HG03025 (cell line): ENCODE data around the gene FBXO24.
"Not testable (repeated sequence)": the region's sequence is repeated elsewhere in the genome, so short reads cannot be mapped to it uniquely, and the experiment has no call there.

Experiments
- ATAC-seq: cut with Tn5 transposase; IDR thresholded peaks from one replicate; pipeline ENCODE4 v1.9.1; 2021; ENCODE audit warnings: mild to moderate bottlenecking, moderate library complexity; ENCODE audit not compliant: unreplicated experiment, low FRiP score

The FBXO24 gene

GRCh38 chr7:100586266-100587025, at the start of gene FBXO24:
TSS of gene FBXO24 (plus strand) at chr7:100586328. CDS start at chr7:100586626, 298 bp downstream.
- ATAC-seq, result peak; percentile 84

- not testable (repeated sequence) for ATAC-seq
Observed at GRCh38 chr7:100536695-100537094, 49.4 kb upstream of the FBXO24 start.

- no peak for ATAC-seq
Observed at GRCh38 chr7:100538348-100538653, 47.8 kb upstream of the FBXO24 start.

- ATAC-seq, result peak; percentile 96
Observed at GRCh38 chr7:100538654-100539435, 47.3 kb upstream of the FBXO24 start, which contains the start of gene AGFG2. TSS of gene AGFG2 (plus strand) at chr7:100539203. CDS start at chr7:100539347, 144 bp downstream.

GRCh38 chr7:100539436-100540006, 46.6 kb upstream of the FBXO24 start:
- no peak for ATAC-seq

- no peak for ATAC-seq
Observed at GRCh38 chr7:100540073-100540723, 45.9 kb upstream of the FBXO24 start.

- not testable (repeated sequence) for ATAC-seq
Observed at GRCh38 chr7:100541309-100541708, 44.8 kb upstream of the FBXO24 start.

- no peak for ATAC-seq
Observed at GRCh38 chr7:100543586-100543985, 42.5 kb upstream of the FBXO24 start.

- no peak for ATAC-seq
Observed at GRCh38 chr7:100544386-100544785, 41.7 kb upstream of the FBXO24 start.

- ATAC-seq, result no peak
Observed at GRCh38 chr7:100544967-100545359, 41.2 kb upstream of the FBXO24 start.

- no peak for ATAC-seq
Observed at GRCh38 chr7:100545360-100546128, 40.6 kb upstream of the FBXO24 start.

GRCh38 chr7:100546129-100546925, 39.8 kb upstream of the FBXO24 start:
- ATAC-seq, result no peak

GRCh38 chr7:100546926-100547800, 39.0 kb upstream of the FBXO24 start:
- no peak for ATAC-seq

- no peak for ATAC-seq
Observed at GRCh38 chr7:100547872-100548271, 38.3 kb upstream of the FBXO24 start.

- not testable (repeated sequence) for ATAC-seq
Observed at GRCh38 chr7:100548446-100548845, 37.7 kb upstream of the FBXO24 start.

- ATAC-seq, result no peak
Observed at GRCh38 chr7:100552532-100552931, 33.6 kb upstream of the FBXO24 start.

GRCh38 chr7:100553032-100553431, 33.1 kb upstream of the FBXO24 start:
- no peak for ATAC-seq

GRCh38 chr7:100555701-100556100, 30.4 kb upstream of the FBXO24 start:
- no peak for ATAC-seq
